COLO668 (cell line): ENCODE measurements around the gene CAMKV.
"Not testable (repeated sequence)": the region's sequence is repeated elsewhere in the genome, so short reads cannot be mapped to it uniquely, and the experiment has no call there.

Source experiments
- DNase-seq: peaks from one replicate; lab custom pipeline; 2025; ENCODE audit not compliant: unreplicated experiment; lab: John Stamatoyannopoulos, UW

CAMKV gene

GRCh38 chr3:49869525-49870126 is at the start of gene CAMKV:
Gene CAMKV, minus strand, starts transcription at chr3:49869906. Its CDS starts 7,518 bp downstream, at chr3:49862388.
- DNase-seq = peak; percentile 53

DNA sequence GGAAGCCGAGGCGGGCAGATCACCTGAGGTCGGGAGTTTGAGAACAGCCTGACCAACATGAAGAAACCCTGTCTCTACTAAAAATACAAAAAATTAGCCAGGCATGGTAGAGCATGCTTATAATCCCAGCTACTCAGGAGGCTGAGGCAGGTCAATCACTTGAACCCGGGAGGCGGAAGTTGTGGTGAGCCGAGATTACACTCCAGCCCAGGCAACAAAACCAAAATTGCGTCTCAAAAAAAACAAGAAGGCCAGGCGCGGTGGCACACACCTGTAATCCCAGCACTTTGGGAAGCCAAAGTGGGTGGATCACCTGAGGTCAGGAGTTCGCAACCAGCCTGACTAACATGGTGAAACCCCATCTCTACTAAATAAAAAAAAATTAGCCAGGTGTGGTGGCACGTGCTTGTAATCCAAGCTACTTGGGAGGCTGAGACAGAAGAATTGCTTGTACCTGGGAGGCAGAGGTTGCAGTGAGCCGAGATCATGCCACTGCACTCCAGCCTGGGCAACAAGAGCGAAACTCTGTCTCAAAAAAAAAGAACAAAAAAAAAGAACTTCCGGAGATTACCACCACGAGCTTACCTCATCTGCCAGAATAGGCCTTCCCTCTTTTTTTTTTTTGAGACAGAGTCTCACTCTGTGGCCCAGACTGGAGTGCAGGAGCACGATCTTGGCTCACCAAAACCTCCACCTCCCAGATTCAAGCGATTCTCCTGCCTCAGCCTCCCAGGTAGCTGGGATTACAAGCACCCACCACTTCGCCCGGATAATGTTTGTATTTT is 48.3 kb upstream of the CAMKV start:
- not testable (repeated sequence) for DNase-seq

DNA sequence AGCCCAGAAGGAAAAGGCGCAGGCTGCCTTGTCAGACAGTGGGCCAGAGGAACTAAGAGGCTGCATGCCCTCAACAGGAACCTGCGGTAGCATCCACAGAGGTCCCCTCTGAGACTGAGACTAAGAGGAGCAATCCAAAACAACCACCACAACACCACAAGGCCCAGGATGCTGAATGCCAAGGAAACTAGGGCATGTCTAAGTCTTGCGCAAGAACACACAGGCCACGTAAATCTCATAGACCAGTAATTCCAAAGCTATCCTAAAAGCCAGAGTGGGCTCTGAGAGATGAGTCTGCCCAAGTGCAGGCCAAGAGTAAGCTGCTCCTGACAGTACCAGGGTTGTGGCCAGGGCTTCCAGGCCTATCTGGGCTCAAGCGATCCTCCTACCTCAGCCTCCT is 47.0 kb upstream of the CAMKV start:
- no peak for DNase-seq

GRCh38 chr3:49914906-49915305 is 45.2 kb upstream of the CAMKV start:
- DNase-seq = no peak

DNA sequence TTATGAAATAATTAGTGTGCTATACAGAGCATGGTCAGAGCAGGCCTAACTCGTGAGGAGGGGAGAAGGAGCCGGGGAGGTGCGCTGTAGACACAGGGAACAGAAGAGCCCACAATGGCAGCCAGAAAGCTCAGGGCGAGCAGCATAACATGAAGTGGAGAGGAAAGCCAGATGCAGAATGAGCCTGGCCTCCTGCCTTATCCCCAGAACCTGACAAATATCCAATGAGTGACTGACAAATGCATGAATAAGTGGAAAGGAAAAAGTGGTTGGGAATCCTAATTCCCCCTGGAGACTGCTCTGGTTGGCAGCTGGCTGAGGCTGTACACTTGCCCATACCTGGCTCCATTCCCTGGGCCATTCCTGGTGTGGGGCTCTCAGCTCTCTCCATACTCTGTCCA is 43.2 kb upstream of the CAMKV start:
- no peak for DNase-seq

- DNase-seq = no peak
Measured at GRCh38 chr3:49911611-49912010, 41.9 kb upstream of the CAMKV start.

DNA sequence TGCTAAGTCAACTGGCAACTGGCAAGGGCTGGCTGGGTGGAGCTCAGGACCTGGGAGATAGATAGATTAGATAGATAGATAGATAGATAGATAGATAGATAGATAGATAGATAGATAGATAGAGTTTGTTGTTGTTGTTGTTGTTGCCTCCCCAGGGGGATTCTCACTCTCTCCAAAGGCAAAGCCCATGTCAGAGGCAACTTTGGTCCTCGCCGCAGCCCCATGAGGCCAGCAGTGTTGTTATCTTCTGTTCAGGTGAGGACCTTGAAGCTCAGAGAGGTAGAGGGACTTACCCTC is 41.4 kb upstream of the CAMKV start:
- DNase-seq = no peak

- DNase-seq = no peak
Measured at GRCh38 chr3:49910409-49911123, 40.9 kb upstream of the CAMKV start.

GRCh38 chr3:49908373-49909199 is 38.9 kb upstream of the CAMKV start:
- DNase-seq = no peak

- DNase-seq = peak; percentile 46
Measured at GRCh38 chr3:49906073-49906743, 36.5 kb upstream of the CAMKV start.

- DNase-seq = not testable (repeated sequence)
Measured at GRCh38 chr3:49904448-49904847, 34.7 kb upstream of the CAMKV start.

GRCh38 chr3:49903451-49904424 is 34.0 kb upstream of the CAMKV start, which contains the start of gene MST1R:
Gene MST1R, minus strand, starts transcription at chr3:49903873. Its CDS starts 264 bp downstream, at chr3:49903609.
- peak; percentile 94 for DNase-seq

DNA sequence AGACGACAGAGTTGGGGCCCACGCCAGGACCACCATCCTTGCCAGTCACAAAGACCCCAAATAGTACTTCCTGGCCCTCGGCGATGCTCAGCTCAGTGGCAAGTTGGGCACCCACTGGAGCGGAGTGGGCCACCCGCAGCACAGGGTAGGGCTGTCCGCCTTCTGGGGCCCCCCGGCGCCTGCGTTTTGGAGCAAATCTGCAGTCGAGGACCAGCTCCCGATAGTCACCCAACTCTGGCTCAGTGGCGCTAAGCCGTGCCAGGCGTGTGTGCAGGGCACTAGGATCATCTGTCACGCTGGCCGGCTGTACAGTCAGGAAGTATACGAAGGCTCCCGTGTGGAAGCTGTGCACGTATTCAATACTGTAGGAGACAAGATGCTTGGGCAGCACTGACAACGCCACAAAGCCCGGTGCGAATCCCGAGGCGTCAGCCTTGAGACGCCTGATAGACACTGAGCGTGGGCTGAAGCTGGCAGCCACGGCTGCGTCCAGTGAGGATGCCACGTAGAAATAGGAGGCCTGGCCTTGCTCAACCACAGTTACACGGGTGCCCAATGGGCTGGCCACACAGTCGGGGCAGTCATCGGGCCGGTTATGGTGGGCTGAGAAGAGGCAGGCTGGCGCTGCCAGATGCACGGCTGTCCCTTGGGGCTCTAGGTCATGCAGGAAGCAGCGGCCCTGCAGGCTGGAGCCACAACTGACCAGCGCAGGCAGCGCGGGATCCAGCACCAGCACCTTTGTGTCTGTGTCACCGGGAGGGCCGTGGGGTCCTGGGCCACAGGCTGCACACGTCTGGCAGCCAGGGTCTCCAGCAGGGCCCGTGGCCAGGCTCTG is 33.0 kb upstream of the CAMKV start:
- peak; percentile 38 for DNase-seq

GRCh38 chr3:49901366-49902339 is 31.9 kb upstream of the CAMKV start:
- peak; percentile 23 for DNase-seq

GRCh38 chr3:49900491-49901153 is 30.9 kb upstream of the CAMKV start:
- peak; percentile 79 for DNase-seq

- peak; percentile 15 for DNase-seq
Measured at GRCh38 chr3:49899815-49900214, 30.1 kb upstream of the CAMKV start.

- no peak for DNase-seq
Measured at GRCh38 chr3:49898991-49899390, 29.3 kb upstream of the CAMKV start.
